Measurements from ENCODE around the gene PPIF. TPM values are rescaled to one million over a fixed set of nuclear protein-coding genes. Genes with fewer than 3 reads are reported as not detected.
"Not testable (repeated sequence)": the region's sequence is repeated elsewhere in the genome, so short reads cannot be mapped to it uniquely, and the experiment has no call there.

The PPIF gene
- total RNA-seq, 1 experiment from 2014 or later = 50.7 TPM

GRCh38 chr10:79331709-79332108 is 15.6 kb upstream of the PPIF start:
- peak; percentile 91 for DNase-seq (ENCODE audit: low read depth)

- not testable (repeated sequence) for DNase-seq (ENCODE audit: low read depth)
These were observed 14.5 kb upstream of the PPIF start for GRCh38 chr10:79332610-79333315.

- DNase-seq (ENCODE audit: low read depth) = peak; percentile 85
These were observed 13.8 kb upstream of the PPIF start for GRCh38 chr10:79333513-79333912.

- no peak for DNase-seq (ENCODE audit: low read depth)
These were observed 12.7 kb upstream of the PPIF start for GRCh38 chr10:79334573-79334972.

GRCh38 chr10:79335094-79335469 is 12.2 kb upstream of the PPIF start:
- DNase-seq (ENCODE audit: low read depth) = no peak

- no peak for DNase-seq (ENCODE audit: low read depth)
These were observed 11.6 kb upstream of the PPIF start for GRCh38 chr10:79335470-79336235.

GRCh38 chr10:79336276-79336675 is 11.0 kb upstream of the PPIF start:
- no peak for DNase-seq (ENCODE audit: low read depth)

GRCh38 chr10:79336739-79337138 is 10.5 kb upstream of the PPIF start:
- no peak for DNase-seq (ENCODE audit: low read depth)

- DNase-seq (ENCODE audit: low read depth) = not testable (repeated sequence)
These were observed 9.3 kb upstream of the PPIF start for GRCh38 chr10:79337783-79338469.

GRCh38 chr10:79339266-79339665 is 8.0 kb upstream of the PPIF start:
- DNase-seq (ENCODE audit: low read depth) = no peak

GRCh38 chr10:79340646-79341244 is 6.5 kb upstream of the PPIF start:
- DNase-seq (ENCODE audit: low read depth) = no peak

GRCh38 chr10:79342295-79342761 is 4.9 kb upstream of the PPIF start:
- DNase-seq (ENCODE audit: low read depth) = no peak

GRCh38 chr10:79342811-79343561 is 4.3 kb upstream of the PPIF start:
- DNase-seq (ENCODE audit: low read depth) = no peak

GRCh38 chr10:79344502-79345195 is 2.6 kb upstream of the PPIF start:
- DNase-seq (ENCODE audit: low read depth) = no peak

GRCh38 chr10:79345241-79346011 is 1.8 kb upstream of the PPIF start:
- no peak for DNase-seq (ENCODE audit: low read depth)

GRCh38 chr10:79346012-79346340 is 1.3 kb upstream of the PPIF start:
- DNase-seq (ENCODE audit: low read depth) = no peak

GRCh38 chr10:79346388-79347225 is 662 bp upstream of the PPIF start:
- DNase-seq (ENCODE audit: low read depth) = no peak

- DNase-seq (ENCODE audit: low read depth) = peak; percentile 62
These were observed 798 bp downstream of the PPIF start for GRCh38 chr10:79347894-79348639.

GRCh38 chr10:79348640-79348988 is 1.3 kb downstream of the PPIF start:
- no peak for DNase-seq (ENCODE audit: low read depth)
